Activated naive CD8-positive, alpha-beta T cell (primary cell): ENCODE results near the gene NSG1.

Experiments used
- H3K27ac Mint-ChIP-seq: one replicate; pipeline ENCODE4 v1.8.0; 2021; ENCODE audit warnings: mixed read lengths
- H3K27me3 Mint-ChIP-seq: one replicate; pipeline ENCODE4 v1.8.0; 2021; ENCODE audit warnings: mixed read lengths
- H3K36me3 Mint-ChIP-seq: one replicate; pipeline ENCODE4 v1.8.0; 2021; ENCODE audit warnings: mixed read lengths
- H3K4me1 Mint-ChIP-seq: one replicate; pipeline ENCODE4 v1.8.0; 2021; ENCODE audit warnings: low read depth, mixed read lengths
- H3K4me3 Mint-ChIP-seq: one replicate; pipeline ENCODE4 v1.8.0; 2021; ENCODE audit warnings: mild to moderate bottlenecking, mixed read lengths
- H3K9me3 Mint-ChIP-seq: one replicate; pipeline ENCODE4 v1.8.0; 2021; ENCODE audit warnings: low read depth, mixed read lengths

The NSG1 gene

GRCh38 chr4:4387531-4388310, 819 bp downstream of the NSG1 start:
- H3K27ac Mint-ChIP-seq = no peak overlapping the region
- peak overlapping the region; percentile 87 for H3K4me3 Mint-ChIP-seq
- H3K27me3 Mint-ChIP-seq = peaks cover 2% of the 10 kb centered on the region
- peaks cover 17% of the 10 kb centered on the region for H3K4me1 Mint-ChIP-seq
- no peaks in the 10 kb centered on the region for H3K9me3 Mint-ChIP-seq
- H3K36me3 Mint-ChIP-seq = peaks cover 4% of the 10 kb centered on the region

- Mint-ChIP-seq H3K27ac (peak overlapping the region; percentile 61), H3K4me1 (peaks cover 17% of the 10 kb centered on the region), H3K4me3 (peak overlapping the region; percentile 87), H3K27me3 (peaks cover 2% of the 10 kb centered on the region), H3K36me3 (peaks cover 4% of the 10 kb centered on the region), H3K9me3 (no peaks in the 10 kb centered on the region)
Observed at GRCh38 chr4:4388311-4388790, 1.4 kb downstream of the NSG1 start.

GRCh38 chr4:4388836-4389575, 2.1 kb downstream of the NSG1 start:
- H3K36me3 Mint-ChIP-seq = peaks cover 6% of the 10 kb centered on the region

GRCh38 chr4:4390046-4390445, 3.1 kb downstream of the NSG1 start:
- Mint-ChIP-seq H3K27ac (no peak overlapping the region), H3K4me1 (peaks cover 20% of the 10 kb centered on the region), H3K4me3 (no peak overlapping the region), H3K27me3 (no peaks in the 10 kb centered on the region), H3K9me3 (no peaks in the 10 kb centered on the region), H3K36me3 (peaks cover 6% of the 10 kb centered on the region)

More at GRCh38 chr4:4388836-4389575, 2.1 kb downstream of the NSG1 start:
- Mint-ChIP-seq H3K27me3 (peaks cover 2% of the 10 kb centered on the region), H3K4me1 (peaks cover 18% of the 10 kb centered on the region), H3K4me3 (no peak overlapping the region), H3K9me3 (no peaks in the 10 kb centered on the region), H3K27ac (no peak overlapping the region)

GRCh38 chr4:4390515-4391240, 3.8 kb downstream of the NSG1 start:
- H3K4me1 Mint-ChIP-seq = peaks cover 21% of the 10 kb centered on the region
- no peaks in the 10 kb centered on the region for H3K27me3 Mint-ChIP-seq
- no peaks in the 10 kb centered on the region for H3K9me3 Mint-ChIP-seq
- no peak overlapping the region for H3K27ac Mint-ChIP-seq
- peaks cover 7% of the 10 kb centered on the region for H3K36me3 Mint-ChIP-seq
- H3K4me3 Mint-ChIP-seq = no peak overlapping the region

GRCh38 chr4:4391866-4392265, 5.0 kb downstream of the NSG1 start:
- Mint-ChIP-seq H3K36me3 (peaks cover 8% of the 10 kb centered on the region), H3K27ac (no peak overlapping the region), H3K4me1 (peaks cover 20% of the 10 kb centered on the region), H3K27me3 (no peaks in the 10 kb centered on the region), H3K9me3 (no peaks in the 10 kb centered on the region), H3K4me3 (no peak overlapping the region)

- Mint-ChIP-seq H3K36me3 (peaks cover 9% of the 10 kb centered on the region), H3K4me3 (no peak overlapping the region), H3K9me3 (no peaks in the 10 kb centered on the region), H3K27me3 (no peaks in the 10 kb centered on the region), H3K27ac (no peak overlapping the region), H3K4me1 (peaks cover 20% of the 10 kb centered on the region)
Observed at GRCh38 chr4:4392501-4393183, 5.7 kb downstream of the NSG1 start.

- Mint-ChIP-seq H3K27me3 (no peaks in the 10 kb centered on the region), H3K9me3 (no peaks in the 10 kb centered on the region), H3K36me3 (peaks cover 15% of the 10 kb centered on the region), H3K4me1 (peaks cover 13% of the 10 kb centered on the region), H3K27ac (no peak overlapping the region), H3K4me3 (no peak overlapping the region)
Observed at GRCh38 chr4:4394644-4395043, 7.7 kb downstream of the NSG1 start.

- H3K27ac Mint-ChIP-seq = peak overlapping the region; percentile 61
- H3K27me3 Mint-ChIP-seq = no peaks in the 10 kb centered on the region
- peaks cover 15% of the 10 kb centered on the region for H3K36me3 Mint-ChIP-seq
- no peaks in the 10 kb centered on the region for H3K9me3 Mint-ChIP-seq
- H3K4me3 Mint-ChIP-seq = no peak overlapping the region
- peaks cover 12% of the 10 kb centered on the region for H3K4me1 Mint-ChIP-seq
Observed at GRCh38 chr4:4395371-4395770, 8.5 kb downstream of the NSG1 start.

- no peak overlapping the region for H3K4me3 Mint-ChIP-seq
- no peaks in the 10 kb centered on the region for H3K27me3 Mint-ChIP-seq
- H3K4me1 Mint-ChIP-seq = peaks cover 12% of the 10 kb centered on the region
- H3K27ac Mint-ChIP-seq = peak overlapping the region; percentile 61
- H3K9me3 Mint-ChIP-seq = no peaks in the 10 kb centered on the region
- H3K36me3 Mint-ChIP-seq = peaks cover 15% of the 10 kb centered on the region
Observed at GRCh38 chr4:4395849-4396627, 9.1 kb downstream of the NSG1 start.

GRCh38 chr4:4396628-4397440, 9.9 kb downstream of the NSG1 start:
- H3K4me3 Mint-ChIP-seq = no peak overlapping the region
- no peaks in the 10 kb centered on the region for H3K9me3 Mint-ChIP-seq
- peaks cover 12% of the 10 kb centered on the region for H3K4me1 Mint-ChIP-seq
- H3K27ac Mint-ChIP-seq = no peak overlapping the region
- H3K27me3 Mint-ChIP-seq = no peaks in the 10 kb centered on the region
- peaks cover 15% of the 10 kb centered on the region for H3K36me3 Mint-ChIP-seq

GRCh38 chr4:4397441-4397819, 10.5 kb downstream of the NSG1 start:
- peaks cover 10% of the 10 kb centered on the region for H3K4me1 Mint-ChIP-seq
- H3K27ac Mint-ChIP-seq = no peak overlapping the region
- peaks cover 13% of the 10 kb centered on the region for H3K36me3 Mint-ChIP-seq

GRCh38 chr4:4398430-4398829, 11.5 kb downstream of the NSG1 start:
- H3K27me3 Mint-ChIP-seq = no peaks in the 10 kb centered on the region

More at GRCh38 chr4:4397441-4397819, 10.5 kb downstream of the NSG1 start:
- H3K9me3 Mint-ChIP-seq = no peaks in the 10 kb centered on the region
- no peak overlapping the region for H3K4me3 Mint-ChIP-seq
- no peaks in the 10 kb centered on the region for H3K27me3 Mint-ChIP-seq

More at GRCh38 chr4:4398430-4398829, 11.5 kb downstream of the NSG1 start:
- H3K27ac Mint-ChIP-seq = no peak overlapping the region
- no peak overlapping the region for H3K4me3 Mint-ChIP-seq
- peaks cover 10% of the 10 kb centered on the region for H3K4me1 Mint-ChIP-seq
- peaks cover 14% of the 10 kb centered on the region for H3K36me3 Mint-ChIP-seq
- no peaks in the 10 kb centered on the region for H3K9me3 Mint-ChIP-seq
